HL-60 (cell line): Measurements from ENCODE around the gene CSF1R.

ENCODE experiments used
- POLR2AphosphoS5 ChIP-seq: IDR thresholded peaks from 2 replicates; pipeline ENCODE4 v1.6.1; 2012; ENCODE audit warnings: low read depth
- TF ChIP-seq, protein P1 (sequence below): IDR thresholded peaks from one replicate; pipeline ENCODE4 v1.5.1; 2011; ENCODE audit warnings: low read length, control low read depth, inconsistent platforms; ENCODE audit not compliant: insufficient read depth
- TF ChIP-seq, protein P2 (sequence below): IDR thresholded peaks from 2 replicates; pipeline ENCODE4 v1.6.1; 2012; ENCODE audit warnings: low read depth; ENCODE audit not compliant: insufficient replicate concordance

DNA sequence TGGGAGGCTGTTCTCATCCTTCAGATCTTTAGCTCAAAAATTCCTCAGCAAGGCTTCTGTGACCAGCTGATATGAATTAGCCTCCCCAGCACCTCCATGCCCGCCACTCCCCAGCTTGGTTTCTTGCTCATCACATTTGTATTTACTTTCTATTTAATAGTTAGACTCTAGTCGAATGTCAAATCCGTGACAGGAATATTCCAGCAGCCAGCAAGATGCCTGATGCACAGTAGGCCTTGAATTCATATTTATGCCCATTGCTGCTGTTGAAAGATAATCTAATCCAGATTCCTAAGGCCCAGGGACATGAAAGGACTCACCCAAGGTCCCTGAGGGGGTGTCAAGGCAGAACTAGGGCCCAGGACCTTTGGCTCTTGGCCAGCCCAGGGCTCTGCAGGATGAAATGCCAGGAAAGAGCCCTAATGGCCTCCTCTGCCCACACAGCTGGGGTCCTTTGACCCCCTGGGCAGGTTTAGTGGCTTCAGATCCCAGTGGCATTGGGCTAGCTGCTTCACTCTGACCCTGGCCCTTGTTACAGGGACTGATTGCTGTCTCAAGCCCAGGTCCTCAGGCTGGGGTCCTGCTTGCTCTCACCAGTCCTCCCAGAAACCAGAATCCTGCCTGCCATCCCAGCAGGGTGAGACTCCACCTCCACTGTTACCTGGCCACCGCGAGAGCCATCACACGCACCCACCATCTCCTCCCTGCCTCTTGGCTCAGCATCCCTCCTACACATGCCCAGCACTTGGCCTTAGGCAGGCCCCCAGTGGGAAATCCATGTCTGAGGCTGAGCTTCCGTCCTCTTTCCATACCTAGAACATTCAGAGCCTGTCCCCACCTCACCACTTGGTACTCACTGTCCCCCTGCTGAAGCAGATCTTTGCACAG, 7.3 kb downstream of the CSF1R start:
- TF ChIP-seq POLR2AphosphoS5: no peak
- TF ChIP-seq, protein P1, sequence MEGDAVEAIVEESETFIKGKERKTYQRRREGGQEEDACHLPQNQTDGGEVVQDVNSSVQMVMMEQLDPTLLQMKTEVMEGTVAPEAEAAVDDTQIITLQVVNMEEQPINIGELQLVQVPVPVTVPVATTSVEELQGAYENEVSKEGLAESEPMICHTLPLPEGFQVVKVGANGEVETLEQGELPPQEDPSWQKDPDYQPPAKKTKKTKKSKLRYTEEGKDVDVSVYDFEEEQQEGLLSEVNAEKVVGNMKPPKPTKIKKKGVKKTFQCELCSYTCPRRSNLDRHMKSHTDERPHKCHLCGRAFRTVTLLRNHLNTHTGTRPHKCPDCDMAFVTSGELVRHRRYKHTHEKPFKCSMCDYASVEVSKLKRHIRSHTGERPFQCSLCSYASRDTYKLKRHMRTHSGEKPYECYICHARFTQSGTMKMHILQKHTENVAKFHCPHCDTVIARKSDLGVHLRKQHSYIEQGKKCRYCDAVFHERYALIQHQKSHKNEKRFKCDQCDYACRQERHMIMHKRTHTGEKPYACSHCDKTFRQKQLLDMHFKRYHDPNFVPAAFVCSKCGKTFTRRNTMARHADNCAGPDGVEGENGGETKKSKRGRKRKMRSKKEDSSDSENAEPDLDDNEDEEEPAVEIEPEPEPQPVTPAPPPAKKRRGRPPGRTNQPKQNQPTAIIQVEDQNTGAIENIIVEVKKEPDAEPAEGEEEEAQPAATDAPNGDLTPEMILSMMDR: no peak
- TF ChIP-seq, protein P2, sequence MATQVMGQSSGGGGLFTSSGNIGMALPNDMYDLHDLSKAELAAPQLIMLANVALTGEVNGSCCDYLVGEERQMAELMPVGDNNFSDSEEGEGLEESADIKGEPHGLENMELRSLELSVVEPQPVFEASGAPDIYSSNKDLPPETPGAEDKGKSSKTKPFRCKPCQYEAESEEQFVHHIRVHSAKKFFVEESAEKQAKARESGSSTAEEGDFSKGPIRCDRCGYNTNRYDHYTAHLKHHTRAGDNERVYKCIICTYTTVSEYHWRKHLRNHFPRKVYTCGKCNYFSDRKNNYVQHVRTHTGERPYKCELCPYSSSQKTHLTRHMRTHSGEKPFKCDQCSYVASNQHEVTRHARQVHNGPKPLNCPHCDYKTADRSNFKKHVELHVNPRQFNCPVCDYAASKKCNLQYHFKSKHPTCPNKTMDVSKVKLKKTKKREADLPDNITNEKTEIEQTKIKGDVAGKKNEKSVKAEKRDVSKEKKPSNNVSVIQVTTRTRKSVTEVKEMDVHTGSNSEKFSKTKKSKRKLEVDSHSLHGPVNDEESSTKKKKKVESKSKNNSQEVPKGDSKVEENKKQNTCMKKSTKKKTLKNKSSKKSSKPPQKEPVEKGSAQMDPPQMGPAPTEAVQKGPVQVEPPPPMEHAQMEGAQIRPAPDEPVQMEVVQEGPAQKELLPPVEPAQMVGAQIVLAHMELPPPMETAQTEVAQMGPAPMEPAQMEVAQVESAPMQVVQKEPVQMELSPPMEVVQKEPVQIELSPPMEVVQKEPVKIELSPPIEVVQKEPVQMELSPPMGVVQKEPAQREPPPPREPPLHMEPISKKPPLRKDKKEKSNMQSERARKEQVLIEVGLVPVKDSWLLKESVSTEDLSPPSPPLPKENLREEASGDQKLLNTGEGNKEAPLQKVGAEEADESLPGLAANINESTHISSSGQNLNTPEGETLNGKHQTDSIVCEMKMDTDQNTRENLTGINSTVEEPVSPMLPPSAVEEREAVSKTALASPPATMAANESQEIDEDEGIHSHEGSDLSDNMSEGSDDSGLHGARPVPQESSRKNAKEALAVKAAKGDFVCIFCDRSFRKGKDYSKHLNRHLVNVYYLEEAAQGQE: no peak
